ENCODE measurements around the gene HOGA1. TPM values are rescaled to one million over a fixed set of nuclear protein-coding genes. Genes with fewer than 3 reads are reported as not detected.

HOGA1 gene
- total and polyA plus RNA-seq, 2 of the 13 experiments (the other 11 are each of a cell fraction or from before 2014, with no cell fraction given), result 7.6 to 19.5 TPM

- 0 out of 2 replicates have a peak, but pooled peaks have one; percentile 22 for TF ChIP-seq ZBED4 (CRISPR knock-in tag; IDR thresholded peaks at IDR 0.05; ENCODE audit: borderline replicate concordance)
- TF ChIP-seq HNF1A (IDR thresholded peaks at IDR 0.05; ENCODE audit: low read depth), result no peak; the same call in 1 of the 2 replicates
- peak; percentile 32; the same call in 1 of the 2 replicates for TF ChIP-seq HNF1A (CRISPR knock-in tag; IDR thresholded peaks at IDR 0.05; ENCODE audit: borderline replicate concordance)
- TF ChIP-seq YY1 (IDR thresholded peaks at IDR 0.05; ENCODE audit: insufficient read depth, insufficient replicate concordance, low read depth, low read length), result no peak
- TF ChIP-seq ZFX (CRISPR knock-in tag; IDR thresholded peaks at IDR 0.05; ENCODE audit: low read depth), result peak; percentile 89
- no peak for TF ChIP-seq THYN1 (CRISPR knock-in tag; IDR thresholded peaks at IDR 0.05; ENCODE audit: borderline replicate concordance, low read depth)
- peak; percentile 85 for TF ChIP-seq ZMYM4 (CRISPR knock-in tag; IDR thresholded peaks at IDR 0.05)
- no peak for TF ChIP-seq ZNF30 (CRISPR knock-in tag; IDR thresholded peaks at IDR 0.05)
- TF ChIP-seq SIN3A (IDR thresholded peaks at IDR 0.05; ENCODE audit: borderline replicate concordance, low read depth, low read length), result 0 out of 2 replicates have a peak, but pooled peaks have one; percentile 31
- TF ChIP-seq SP140L (CRISPR knock-in tag; IDR thresholded peaks at IDR 0.05; ENCODE audit: borderline replicate concordance), result no peak
- no peak for TF ChIP-seq ZBTB43 (CRISPR knock-in tag; conservative IDR thresholded peaks at IDR 0.05)
- TF ChIP-seq NCOA2 (CRISPR knock-in tag; IDR thresholded peaks at IDR 0.05), result peak; percentile 22; the same call in 1 of the 2 replicates
- TF ChIP-seq BCL6 (CRISPR knock-in tag; IDR thresholded peaks at IDR 0.05), result no peak
- TF ChIP-seq MXI1 (IDR thresholded peaks at IDR 0.05; ENCODE audit: borderline replicate concordance, low read depth, low read length), result peak; percentile 57; the same call in 1 of the 3 replicates
- TF ChIP-seq MAX (IDR thresholded peaks at IDR 0.05), result peak; percentile 63; the same call in 1 of the 2 replicates
- no peak for TF ChIP-seq HNRNPLL (IDR thresholded peaks at IDR 0.05; ENCODE audit: low read depth, low read length, poor library complexity, severe bottlenecking)
- TF ChIP-seq PHF20 (CRISPR knock-in tag; IDR thresholded peaks at IDR 0.05), result peak; percentile 19; the same call in 1 of the 2 replicates
- no peak for TF ChIP-seq ZSCAN25 (CRISPR knock-in tag; IDR thresholded peaks at IDR 0.05)
- 0 out of 2 replicates have a peak, but pooled peaks have one; percentile 35 for TF ChIP-seq ZFP36L2 (CRISPR knock-in tag; IDR thresholded peaks at IDR 0.05)
Measured at GRCh38 chr10:97584060-97584797, at the start of gene HOGA1 (continued).

All from HepG2 (cell line).